Chondrocyte (in vitro differentiated cells): ENCODE measurements around the gene FRMD4B. TPM values are rescaled to one million over a fixed set of nuclear protein-coding genes. Genes with fewer than 3 reads are reported as not detected.
A peak's percentile ranks its signal among the peaks of the same experiment; 100 is the strongest.

Experiments
- DNase-seq: peaks from one replicate; pipeline ENCODE4 v3.0.0; 2021; ENCODE audit warnings: mixed read lengths, low spot score
- H3K27ac Mint-ChIP-seq: one replicate; pipeline ENCODE4 v1.8.0; 2021; ENCODE audit warnings: mild to moderate bottlenecking, moderate library complexity, mixed read lengths; ENCODE audit not compliant: unreplicated experiment
- H3K27me3 Mint-ChIP-seq: 2 replicates; pipeline ENCODE4 v1.8.0; 2021; ENCODE audit warnings: low read depth, mixed read lengths
- H3K36me3 Mint-ChIP-seq: 2 replicates; pipeline ENCODE4 v1.8.0; 2021; ENCODE audit warnings: low read depth, mixed read lengths
- H3K4me1 Mint-ChIP-seq: 2 replicates; pipeline ENCODE4 v1.8.0; 2021; ENCODE audit warnings: low read depth, mild to moderate bottlenecking, mixed read lengths
- H3K4me3 Mint-ChIP-seq: one replicate; pipeline ENCODE4 v1.8.0; 2021; ENCODE audit warnings: mild to moderate bottlenecking, moderate library complexity, mixed read lengths; ENCODE audit not compliant: unreplicated experiment
- H3K9me3 Mint-ChIP-seq: 2 replicates; pipeline ENCODE4 v1.8.0; 2021; ENCODE audit warnings: low read depth, mixed read lengths
- CTCF ChIP-seq: fragments of 200-600 bp; sonication (generic); IDR thresholded peaks from 2 replicates; pipeline ENCODE4 v1.5.0; 2021; ENCODE audit warnings: antibody characterized with exemption, mild to moderate bottlenecking, moderate library complexity
- total RNA-seq: library from RNA; stranded (reverse); gene quantifications from 3 replicates; pipeline ENCODE4 v1.2.1, GENCODE V29; 2021

The FRMD4B gene
- total RNA-seq, 1 donor from 2014 or later = 4.1 TPM

GRCh38 chr3:69391554-69391953 lies 5.7 kb upstream of the FRMD4B start:
- Mint-ChIP-seq H3K9me3 (no peaks in the 10 kb centered on the region), H3K4me3 (no peak overlapping the region), H3K4me1 (peaks cover 16% of the 10 kb centered on the region), H3K36me3 (no peaks in the 10 kb centered on the region), H3K27ac (no peak overlapping the region), H3K27me3 (peaks cover 2% of the 10 kb centered on the region)
- DNase-seq = no peak
- TF ChIP-seq CTCF = no peak

- Mint-ChIP-seq H3K36me3 (no peaks in the 10 kb centered on the region), H3K27ac (no peak overlapping the region), H3K4me1 (peaks cover 17% of the 10 kb centered on the region), H3K4me3 (no peak overlapping the region), H3K9me3 (no peaks in the 10 kb centered on the region), H3K27me3 (peaks cover 2% of the 10 kb centered on the region)
- DNase-seq = no peak
- no peak for TF ChIP-seq CTCF
Observed at GRCh38 chr3:69390771-69391170, 4.9 kb upstream of the FRMD4B start.

GRCh38 chr3:69389520-69390248 lies 3.8 kb upstream of the FRMD4B start:
- no peaks in the 10 kb centered on the region for H3K36me3 Mint-ChIP-seq
- no peak overlapping the region for H3K27ac Mint-ChIP-seq
- H3K9me3 Mint-ChIP-seq = no peaks in the 10 kb centered on the region
- peaks cover 14% of the 10 kb centered on the region for H3K4me1 Mint-ChIP-seq
- TF ChIP-seq CTCF = no peak
- no peak overlapping the region for H3K4me3 Mint-ChIP-seq
- no peak for DNase-seq
- H3K27me3 Mint-ChIP-seq = peaks cover 2% of the 10 kb centered on the region

- Mint-ChIP-seq H3K27ac (no peak overlapping the region), H3K4me3 (no peak overlapping the region), H3K36me3 (no peaks in the 10 kb centered on the region), H3K9me3 (no peaks in the 10 kb centered on the region), H3K4me1 (peaks cover 20% of the 10 kb centered on the region), H3K27me3 (peaks cover 2% of the 10 kb centered on the region)
- TF ChIP-seq CTCF = no peak
- DNase-seq = no peak
Observed at GRCh38 chr3:69388241-69388640, 2.4 kb upstream of the FRMD4B start.

- no peak overlapping the region for H3K27ac Mint-ChIP-seq
- peaks cover 20% of the 10 kb centered on the region for H3K4me1 Mint-ChIP-seq
- no peak for DNase-seq
- no peaks in the 10 kb centered on the region for H3K36me3 Mint-ChIP-seq
- H3K4me3 Mint-ChIP-seq = peak overlapping the region; percentile 72
- H3K9me3 Mint-ChIP-seq = no peaks in the 10 kb centered on the region
- TF ChIP-seq CTCF = no peak
- peaks cover 2% of the 10 kb centered on the region for H3K27me3 Mint-ChIP-seq
Observed at GRCh38 chr3:69386556-69387385, 883 bp upstream of the FRMD4B start.
